NCI-H2081 (cell line): Measurements from ENCODE around the gene GLIPR1L2.
"Not testable (repeated sequence)": the region's sequence is repeated elsewhere in the genome, so short reads cannot be mapped to it uniquely, and the experiment has no call there.

Experiments
- DNase-seq, 2 experiments: peaks; one replicate each; lab custom pipeline; 2025; lab: John Stamatoyannopoulos, UW

Gene GLIPR1L2

GRCh38 chr12:75437564-75437963 is 46.7 kb downstream of the GLIPR1L2 start:
- no peak for DNase-seq

DNA sequence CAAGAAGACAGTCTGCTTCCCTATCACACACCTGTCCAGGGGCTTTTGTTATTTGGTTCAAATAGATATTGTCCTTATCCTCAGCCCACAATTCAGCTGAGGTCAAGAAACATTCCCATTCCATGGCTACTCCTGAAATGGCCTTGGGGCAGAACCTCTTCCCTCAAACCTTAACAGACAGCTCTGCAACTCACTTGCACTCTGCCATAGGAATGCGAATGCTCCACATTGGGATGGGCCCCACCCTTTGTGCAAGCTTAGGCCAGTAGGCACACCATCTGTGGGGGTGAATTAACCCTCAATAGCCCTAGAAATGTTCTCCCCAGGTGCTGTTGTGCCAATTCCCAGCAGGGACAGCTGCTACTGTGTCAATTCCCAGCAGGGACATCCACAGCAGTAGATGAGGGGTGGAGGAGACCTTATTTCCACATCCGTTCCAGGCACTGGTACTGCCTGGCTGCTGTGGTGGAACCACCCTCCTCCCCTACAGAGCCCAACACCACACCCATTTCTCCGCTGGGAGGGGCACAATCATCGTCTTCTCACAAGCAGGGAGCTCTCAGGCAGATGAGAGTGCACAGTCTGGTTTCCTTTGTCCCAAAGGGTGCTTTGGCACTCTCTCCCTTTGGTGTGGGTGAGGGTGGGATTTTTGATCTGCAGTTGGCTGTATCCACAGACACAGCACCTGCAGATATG is 47.3 kb downstream of the GLIPR1L2 start:
- peak in 1 of 2 experiments; percentile 37 for DNase-seq

DNA sequence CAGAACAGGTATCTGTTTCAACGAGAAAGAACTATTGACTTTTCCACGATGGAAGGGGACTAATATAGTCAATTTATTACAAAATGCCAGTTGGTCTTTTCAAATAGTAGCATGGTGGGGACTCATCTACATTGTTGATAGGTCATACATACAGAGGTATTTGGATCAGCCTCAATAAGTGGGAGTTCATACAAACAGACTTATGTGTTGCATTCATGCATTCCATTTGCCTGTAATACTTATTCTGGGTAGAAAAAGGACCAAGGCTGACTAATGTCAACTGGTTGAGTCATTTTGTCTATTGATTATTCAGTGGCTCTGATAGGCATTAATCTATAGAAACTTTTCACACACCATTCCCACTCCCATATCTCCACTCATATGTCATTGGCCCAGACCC is 48.2 kb downstream of the GLIPR1L2 start:
- DNase-seq = no peak

DNA sequence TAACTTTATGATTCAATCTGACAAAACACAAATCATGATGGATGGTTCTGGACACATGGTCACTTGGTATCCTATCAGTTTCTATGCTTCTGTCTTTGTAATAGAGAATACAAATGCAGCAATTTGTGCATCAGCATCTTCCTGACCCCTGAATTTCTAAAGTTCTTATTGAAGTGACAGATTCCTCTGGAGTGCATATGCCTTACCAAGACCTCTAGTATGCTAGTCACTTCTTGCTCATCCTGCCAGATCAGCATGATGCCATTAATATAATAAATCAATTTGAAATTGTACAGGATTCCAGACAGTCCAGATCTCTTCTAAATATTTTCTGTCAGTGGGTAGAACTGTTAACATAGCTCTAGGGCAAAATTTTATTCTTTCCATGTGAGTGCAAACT is 49.0 kb downstream of the GLIPR1L2 start:
- DNase-seq = no peak

GRCh38 chr12:75441687-75442449 is 51.0 kb downstream of the GLIPR1L2 start:
- DNase-seq = not testable (repeated sequence)

DNA sequence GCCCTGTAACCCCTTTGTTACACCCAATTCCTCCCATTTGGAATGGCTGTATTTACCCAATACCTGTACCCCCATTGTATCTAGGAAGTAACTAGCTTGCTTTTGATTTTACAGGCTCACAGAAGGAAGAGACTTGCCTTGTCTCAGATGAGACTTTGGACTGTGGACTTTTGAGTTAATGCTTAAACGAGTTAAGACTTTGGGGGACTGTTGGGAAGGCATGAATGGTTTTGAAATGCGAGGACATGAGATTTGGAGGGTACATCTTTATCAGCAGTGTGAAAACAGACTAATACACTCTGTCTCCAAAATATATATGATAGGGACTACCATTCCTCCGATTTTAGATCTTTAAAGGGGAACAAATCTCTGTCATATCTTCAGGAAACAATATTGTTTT is 51.6 kb downstream of the GLIPR1L2 start:
- not testable (repeated sequence) for DNase-seq

DNA sequence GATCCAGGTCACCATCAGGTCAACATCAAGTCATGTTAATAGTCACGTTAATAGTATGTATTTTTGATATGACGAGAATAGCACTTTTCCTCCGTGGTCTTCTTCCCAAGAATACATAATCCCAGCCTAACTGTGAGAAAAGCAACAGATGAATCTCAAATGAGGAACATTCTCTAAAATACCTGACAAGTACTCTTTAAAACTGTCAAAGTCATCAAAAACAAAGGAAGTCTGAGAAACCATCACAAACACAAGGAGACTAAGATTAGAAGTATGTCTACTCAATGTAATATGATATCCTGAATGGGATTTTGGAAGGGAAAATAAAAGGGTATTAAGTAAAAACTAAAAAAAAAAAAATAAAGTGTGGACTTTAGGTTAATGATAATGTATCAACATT is 52.8 kb downstream of the GLIPR1L2 start:
- DNase-seq = no peak

DNA sequence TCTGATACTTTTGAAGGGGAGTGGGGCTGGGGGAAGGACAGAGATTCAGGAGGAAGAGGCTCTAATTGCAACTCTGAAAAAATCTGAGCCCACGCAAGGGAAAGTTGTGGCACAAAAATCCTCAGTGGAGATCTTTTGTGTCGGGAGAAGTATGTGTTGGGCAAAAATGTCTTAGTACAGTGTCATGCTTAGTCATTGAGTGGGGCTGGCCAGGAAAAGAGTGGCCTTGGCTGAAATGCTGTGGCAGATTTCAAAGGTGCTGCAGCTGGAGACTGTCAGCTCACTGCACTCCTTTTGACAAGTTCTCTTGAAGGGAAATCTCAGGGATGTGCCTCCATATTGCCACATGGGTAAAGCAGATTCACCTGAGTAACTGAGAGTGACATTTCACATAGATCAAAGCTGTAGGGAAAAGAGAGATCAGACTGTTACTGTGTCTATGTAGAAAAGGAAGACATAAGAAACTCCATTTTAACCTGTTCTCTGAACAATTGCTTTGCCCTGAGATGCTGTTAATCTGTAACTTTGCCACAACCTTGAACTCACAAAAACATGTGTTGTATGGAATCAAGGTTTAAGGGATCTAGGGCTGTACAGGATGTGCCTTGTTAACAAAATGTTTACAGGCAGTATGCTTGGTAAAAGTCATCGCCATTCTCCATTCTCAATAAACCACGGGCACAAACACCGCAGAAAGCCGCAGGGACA is 53.7 kb downstream of the GLIPR1L2 start:
- no peak for DNase-seq

DNA sequence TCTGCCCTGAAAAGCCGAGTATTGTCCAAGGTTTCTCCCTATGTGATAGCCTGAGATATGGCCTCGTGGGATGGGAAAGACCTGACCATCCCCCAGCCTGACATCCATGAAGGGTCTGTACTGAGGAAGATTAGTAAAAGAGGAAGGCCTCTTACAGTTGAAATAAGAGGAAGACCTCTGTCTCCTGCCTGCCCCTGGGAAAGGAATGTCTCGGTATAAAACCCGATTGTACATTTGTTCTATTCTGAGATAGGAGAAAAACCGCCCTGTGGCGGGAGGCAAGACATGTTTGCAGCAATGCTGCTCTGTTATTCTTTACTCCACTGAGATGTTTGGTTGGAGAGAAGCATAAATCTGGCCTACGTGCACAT is 54.2 kb downstream of the GLIPR1L2 start:
- not testable (repeated sequence) for DNase-seq

GRCh38 chr12:75446857-75447256 is 56.0 kb downstream of the GLIPR1L2 start:
- no peak for DNase-seq

DNA sequence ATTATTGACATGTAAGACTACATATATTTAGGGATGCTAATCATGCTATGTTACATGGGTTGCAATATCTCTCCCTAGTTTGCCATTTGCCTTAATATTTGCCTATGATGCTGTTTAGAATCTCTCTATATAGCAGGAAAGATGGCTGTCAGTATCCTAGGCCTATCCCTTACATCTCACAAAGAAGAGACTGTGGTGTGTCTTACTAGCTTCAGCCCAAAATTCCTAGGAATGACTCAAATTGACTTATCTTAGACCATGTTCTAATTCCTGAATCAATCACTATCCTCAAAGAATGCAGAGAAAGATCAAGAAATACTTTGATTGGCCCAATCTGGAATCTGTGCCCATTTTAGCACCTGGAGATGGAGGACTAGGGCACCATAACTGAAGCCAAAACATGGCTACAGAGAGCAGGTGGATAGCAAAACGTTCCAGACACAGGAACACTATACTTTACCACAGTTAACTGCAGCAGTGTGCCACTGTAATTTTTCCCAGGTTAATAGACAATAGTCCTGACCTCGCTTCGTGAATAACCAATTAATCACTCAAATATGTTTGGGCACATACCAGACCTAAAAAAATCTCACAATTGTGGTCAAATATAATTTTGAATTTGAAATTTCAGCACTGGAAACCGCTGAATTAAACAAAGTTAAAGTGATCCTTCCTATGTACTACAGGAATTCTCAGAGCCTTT is 57.0 kb downstream of the GLIPR1L2 start:
- no peak for DNase-seq

- DNase-seq = no peak
Observed at GRCh38 chr12:75452675-75453330, 61.9 kb downstream of the GLIPR1L2 start.

GRCh38 chr12:75455839-75456238 is 65.0 kb downstream of the GLIPR1L2 start:
- DNase-seq = peak; percentile 41 to 68

DNA sequence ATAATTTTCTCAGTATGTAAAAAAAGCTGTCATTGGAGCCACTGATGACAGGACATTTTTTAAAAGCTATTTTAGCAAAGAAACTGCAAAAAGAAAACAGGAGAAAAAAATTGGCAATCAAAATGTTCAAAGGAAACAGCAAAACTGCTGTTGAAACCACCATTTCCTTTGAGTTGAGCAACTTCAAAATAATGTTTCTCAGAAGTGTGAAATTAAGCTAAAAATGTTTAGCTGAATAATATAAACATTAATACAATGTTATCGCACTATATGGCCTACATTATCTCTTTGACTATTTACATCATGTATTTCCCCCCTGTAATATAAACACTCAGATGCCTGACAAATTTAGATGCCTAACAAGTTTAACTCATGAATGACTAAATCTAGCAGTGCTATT is 66.3 kb downstream of the GLIPR1L2 start:
- DNase-seq = no peak

DNA sequence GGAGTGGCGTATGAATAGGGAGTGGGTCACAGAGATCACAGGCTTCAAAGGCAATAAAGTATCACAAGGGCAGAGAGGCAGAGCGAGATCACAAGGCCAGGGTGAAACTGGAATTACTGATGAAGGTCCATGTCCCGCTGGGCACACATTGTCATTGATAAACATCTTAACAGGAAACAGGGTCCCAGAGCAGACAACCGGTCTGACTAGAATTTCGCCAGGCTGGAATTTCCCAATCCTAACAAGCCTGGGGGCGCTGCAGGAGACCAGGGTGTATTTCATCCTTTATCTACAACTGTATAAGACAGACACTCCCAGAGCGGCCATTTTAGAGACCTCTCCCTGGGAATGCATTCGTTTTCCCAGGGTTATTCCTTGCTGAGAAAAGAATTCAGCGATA is 67.0 kb downstream of the GLIPR1L2 start:
- not testable (repeated sequence) for DNase-seq

DNA sequence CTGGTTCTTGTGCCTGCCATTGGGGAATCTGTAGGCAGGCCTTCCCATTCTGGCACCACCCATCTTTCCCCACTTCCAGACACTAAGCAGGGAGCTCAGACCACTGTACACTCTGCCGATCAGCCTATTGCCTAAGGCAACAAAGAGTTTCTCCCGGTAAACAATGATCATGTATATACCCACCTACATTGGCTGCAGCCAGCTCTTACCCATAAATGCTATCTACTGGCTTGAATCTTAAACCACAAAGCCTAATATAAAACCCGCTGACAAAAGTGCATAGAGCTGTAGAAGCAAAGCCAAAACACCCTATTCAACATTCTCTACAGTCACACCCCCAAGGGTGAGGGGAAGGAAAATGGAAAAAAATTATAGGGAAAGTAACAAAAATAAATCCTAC is 68.9 kb downstream of the GLIPR1L2 start:
- DNase-seq = no peak

DNA sequence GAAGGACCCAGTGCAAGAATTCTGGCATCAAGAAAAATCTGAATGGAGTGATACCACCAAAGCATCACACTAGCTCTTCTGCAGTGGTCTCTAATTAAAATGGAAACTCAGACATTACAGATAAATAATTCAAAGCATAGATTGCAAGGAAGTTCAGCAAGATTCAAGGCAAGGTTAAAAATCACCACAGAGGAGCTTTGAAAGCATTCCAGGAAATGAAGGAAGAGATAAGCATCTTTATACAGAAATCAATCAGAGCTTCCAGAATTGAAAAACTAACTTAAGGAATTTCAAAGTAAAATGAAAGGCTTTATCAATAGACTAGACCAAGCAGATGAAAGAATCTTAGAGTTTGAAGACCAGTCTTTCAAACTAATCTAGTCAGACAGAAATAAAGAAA is 69.3 kb downstream of the GLIPR1L2 start:
- DNase-seq = no peak

GRCh38 chr12:75471902-75472890 is 81.3 kb downstream of the GLIPR1L2 start:
- DNase-seq = no peak

DNA sequence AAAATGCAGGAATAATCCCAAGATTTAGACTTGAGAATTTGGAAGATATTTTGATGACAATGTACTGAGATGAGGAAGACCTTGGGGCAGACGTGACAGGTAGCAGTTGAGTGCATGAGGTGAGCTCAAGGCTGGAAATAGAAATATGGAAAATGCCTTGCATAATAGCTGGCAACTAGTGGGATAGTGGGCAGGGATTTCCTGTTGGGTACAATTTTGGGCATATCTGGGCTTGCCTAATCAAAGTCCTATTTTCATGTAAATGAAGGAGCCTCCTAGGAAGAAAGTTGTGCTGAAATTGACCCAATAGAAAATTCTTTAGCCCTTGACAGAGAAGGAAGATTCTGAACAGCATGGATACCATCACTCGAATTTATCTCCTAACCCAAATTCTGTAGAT is 83.2 kb downstream of the GLIPR1L2 start:
- no peak for DNase-seq

DNA sequence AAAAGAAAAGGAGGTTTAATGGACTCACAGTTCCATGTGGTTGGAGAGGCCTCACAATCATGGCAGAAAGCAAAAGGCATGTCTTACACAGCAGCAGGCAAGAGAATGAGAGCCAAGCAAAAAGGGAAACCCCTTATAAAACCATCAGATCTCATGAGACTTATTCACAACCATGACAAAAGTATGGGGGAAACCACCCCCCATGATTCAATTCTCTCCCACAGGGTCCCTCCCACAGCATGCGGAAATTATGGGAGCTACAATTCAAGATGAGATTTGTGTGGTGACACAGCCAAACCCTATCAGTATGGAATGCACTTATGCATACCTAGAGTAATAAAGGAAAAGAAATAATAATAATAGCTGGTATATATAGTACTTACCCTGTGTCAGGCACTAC is 85.2 kb downstream of the GLIPR1L2 start:
- DNase-seq = no peak

GRCh38 chr12:75477137-75477536 is 86.2 kb downstream of the GLIPR1L2 start:
- no peak for DNase-seq
